HEK293 (cell line): ENCODE results near the gene TRIM8.

Experiments used
- CTCF ChIP-seq: fragments of 450-650 bp; formaldehyde crosslinking; IDR thresholded peaks from 2 replicates; pipeline ENCODE4 v1.5.1; 2016; ENCODE audit warnings: missing biosample characterization, missing genetic modification characterization
- REST ChIP-seq: fragments of 450-650 bp; formaldehyde crosslinking; IDR thresholded peaks from 2 replicates; pipeline ENCODE4 v1.5.1; 2016; ENCODE audit warnings: missing biosample characterization, missing genetic modification characterization

GRCh38 chr10:102673236-102673818, 29.0 kb downstream of the TRIM8 start:
- no peak for TF ChIP-seq REST
- no peak for TF ChIP-seq CTCF (tag by site-specific recombination)
